ENCODE results near the gene SNX8. TPM values are rescaled to one million over a fixed set of nuclear protein-coding genes. Genes with fewer than 3 reads are reported as not detected.

The SNX8 gene
- total RNA-seq, 3 donors from 2014 or later, result 8.8 to 32.3 (median 20.3) TPM

- H3K36me3 ChIP-seq, result no peaks in the 10 kb centered on the region
- H3K27ac ChIP-seq, result peak overlapping the region in 1 of 2 donors; percentile 71
- intact Hi-C loops (cut with DNase I; ENCODE audit: low total_unique reads), result no loop called here
- peak in 1 of 2 donors; percentile 42 for DNase-seq (ENCODE audit: low spot score in 2 of 2)
- no peak overlapping the region for H3K4me3 ChIP-seq
- H3K9me3 ChIP-seq, result no peaks in the 10 kb centered on the region
- no peaks in the 10 kb centered on the region for H3K27me3 ChIP-seq
- H3K4me1 ChIP-seq, result no peaks in the 10 kb centered on the region
- TF ChIP-seq, protein P1, sequence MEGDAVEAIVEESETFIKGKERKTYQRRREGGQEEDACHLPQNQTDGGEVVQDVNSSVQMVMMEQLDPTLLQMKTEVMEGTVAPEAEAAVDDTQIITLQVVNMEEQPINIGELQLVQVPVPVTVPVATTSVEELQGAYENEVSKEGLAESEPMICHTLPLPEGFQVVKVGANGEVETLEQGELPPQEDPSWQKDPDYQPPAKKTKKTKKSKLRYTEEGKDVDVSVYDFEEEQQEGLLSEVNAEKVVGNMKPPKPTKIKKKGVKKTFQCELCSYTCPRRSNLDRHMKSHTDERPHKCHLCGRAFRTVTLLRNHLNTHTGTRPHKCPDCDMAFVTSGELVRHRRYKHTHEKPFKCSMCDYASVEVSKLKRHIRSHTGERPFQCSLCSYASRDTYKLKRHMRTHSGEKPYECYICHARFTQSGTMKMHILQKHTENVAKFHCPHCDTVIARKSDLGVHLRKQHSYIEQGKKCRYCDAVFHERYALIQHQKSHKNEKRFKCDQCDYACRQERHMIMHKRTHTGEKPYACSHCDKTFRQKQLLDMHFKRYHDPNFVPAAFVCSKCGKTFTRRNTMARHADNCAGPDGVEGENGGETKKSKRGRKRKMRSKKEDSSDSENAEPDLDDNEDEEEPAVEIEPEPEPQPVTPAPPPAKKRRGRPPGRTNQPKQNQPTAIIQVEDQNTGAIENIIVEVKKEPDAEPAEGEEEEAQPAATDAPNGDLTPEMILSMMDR (IDR thresholded peaks at IDR 0.05), result no peak
- TF ChIP-seq POLR2A (IDR thresholded peaks at IDR 0.05) (no peak), POLR2AphosphoS5 (IDR thresholded peaks at IDR 0.05) (no peak)
These were observed 47.3 kb downstream of the SNX8 start for GRCh38 chr7:2266911-2267310.

- Histone ChIP-seq H3K9me3 (no peaks in the 10 kb centered on the region), H3K36me3 (no peaks in the 10 kb centered on the region), H3K4me1 (no peaks in the 10 kb centered on the region), H3K27me3 (no peaks in the 10 kb centered on the region), H3K27ac (no peak overlapping the region), H3K4me3 (no peak overlapping the region)
- intact Hi-C loops (cut with DNase I; ENCODE audit: low total_unique reads), result loop anchor here (5.0 kb wide), 1 partner anchor 612 kb away; no protein-coding TSS in a partner anchor
- TF ChIP-seq POLR2AphosphoS5 (IDR thresholded peaks at IDR 0.05) (no peak), POLR2A (IDR thresholded peaks at IDR 0.05) (no peak)
- TF ChIP-seq, protein P1 (IDR thresholded peaks at IDR 0.05), result no peak
- DNase-seq (ENCODE audit: low spot score in 2 of 2), result no peak
These were observed 50.1 kb downstream of the SNX8 start for GRCh38 chr7:2264158-2264557.

GRCh38 chr7:2263176-2263575 is 51.1 kb downstream of the SNX8 start:
- Histone ChIP-seq H3K9me3 (no peaks in the 10 kb centered on the region), H3K4me3 (no peak overlapping the region), H3K4me1 (no peaks in the 10 kb centered on the region), H3K27ac (no peak overlapping the region), H3K36me3 (no peaks in the 10 kb centered on the region), H3K27me3 (no peaks in the 10 kb centered on the region)
- TF ChIP-seq, protein P1 (IDR thresholded peaks at IDR 0.05), result no peak
- TF ChIP-seq POLR2AphosphoS5 (IDR thresholded peaks at IDR 0.05), result no peak
- TF ChIP-seq POLR2A (IDR thresholded peaks at IDR 0.05), result no peak
- DNase-seq (ENCODE audit: low spot score in 2 of 2), result no peak
- intact Hi-C loops (cut with DNase I; ENCODE audit: low total_unique reads), result loop anchor here (5.0 kb wide), 1 partner anchor 611 kb away; no protein-coding TSS in a partner anchor

- Histone ChIP-seq H3K27ac (peak overlapping the region in 1 of 2 donors; percentile 14), H3K36me3 (no peaks in the 10 kb centered on the region), H3K4me1 (no peaks in the 10 kb centered on the region), H3K27me3 (no peaks in the 10 kb centered on the region), H3K9me3 (no peaks in the 10 kb centered on the region), H3K4me3 (no peak overlapping the region)
- TF ChIP-seq POLR2AphosphoS5 (IDR thresholded peaks at IDR 0.05), result no peak
- TF ChIP-seq, protein P1 (IDR thresholded peaks at IDR 0.05), result no peak
- TF ChIP-seq POLR2A (IDR thresholded peaks at IDR 0.05), result no peak
- DNase-seq (ENCODE audit: low spot score in 2 of 2), result no peak
- intact Hi-C loops (cut with DNase I; ENCODE audit: low total_unique reads), result loop anchor here (5.0 kb wide), 1 partner anchor 609 kb away; no protein-coding TSS in a partner anchor
These were observed 52.6 kb downstream of the SNX8 start for GRCh38 chr7:2261611-2262010.

DNA sequence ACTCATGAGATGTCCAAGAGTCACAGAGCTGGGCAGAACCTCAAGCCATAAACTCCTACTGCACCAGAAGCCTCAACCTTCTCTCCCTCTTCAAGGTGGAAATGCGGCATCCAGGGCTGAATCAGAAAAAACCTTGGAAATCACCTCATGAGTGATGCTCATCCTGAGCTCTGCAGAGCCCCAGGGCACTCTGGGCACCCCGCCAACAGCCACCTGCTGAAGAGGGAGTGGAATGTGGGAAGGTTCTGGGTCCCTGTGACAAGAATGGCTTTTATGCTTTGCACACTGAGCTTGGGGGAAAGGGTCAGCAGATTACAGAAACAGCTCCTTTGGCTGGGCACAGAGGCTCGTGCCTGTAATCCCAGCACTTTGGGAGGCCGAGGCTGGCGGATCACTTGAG is 53.4 kb downstream of the SNX8 start:
- H3K4me3 ChIP-seq, result no peak overlapping the region
- H3K4me1 ChIP-seq, result no peaks in the 10 kb centered on the region
- intact Hi-C loops (cut with DNase I; ENCODE audit: low total_unique reads), result loop anchor here (5.0 kb wide), 1 partner anchor 609 kb away; no protein-coding TSS in a partner anchor
- H3K27ac ChIP-seq, result peak overlapping the region in 1 of 2 donors; percentile 11
- TF ChIP-seq POLR2AphosphoS5 (IDR thresholded peaks at IDR 0.05) (no peak), POLR2A (IDR thresholded peaks at IDR 0.05) (no peak)
- TF ChIP-seq, protein P1 (IDR thresholded peaks at IDR 0.05), result no peak
- no peaks in the 10 kb centered on the region for H3K9me3 ChIP-seq
- no peaks in the 10 kb centered on the region for H3K27me3 ChIP-seq
- peak; percentile 76 to 93 for DNase-seq (ENCODE audit: low spot score in 2 of 2)
- no peaks in the 10 kb centered on the region for H3K36me3 ChIP-seq
